K562 (cell line): ENCODE results near the gene S100A10. TPM values are rescaled to one million over a fixed set of nuclear protein-coding genes. Genes with fewer than 3 reads are reported as not detected.

ENCODE experiments used
- ATAC-seq: fragments of 200-7000 bp; cut with Tn5 transposase; 3 replicates; pipeline ENCODE4 v1.9.1; 2020; ENCODE audit warnings: moderate library complexity
- BruUV-seq: library from RNA; stranded (reverse); fragments of 400-500 nt; replicated peaks from 2 replicates; lab custom pipeline; 2021; lab: Mats Ljungman, UMichigan
- CTCF ChIA-PET: fragments of 300-600 bp; formaldehyde crosslinking; extraction: SDS; loops from one replicate; lab custom pipeline; 2021; ENCODE audit warnings: low intra/inter-chr PET ratio; lab: Yijun Ruan, JAX
- POLR2A ChIA-PET: fragments of 300-600, 350-650 bp; sonication (Branson Sonifier 250); formaldehyde crosslinking; extraction: SDS; loops from one replicate; lab custom pipeline; 2021; ENCODE audit warnings: antibody characterized with exemption, inconsistent platforms; lab: Yijun Ruan, JAX
- DNase-seq, 4 experiments: peaks; one replicate each; pipeline versions ENCODE4 v3.0.0 to v3.0.0-alpha.2; 2011 to 2018; ENCODE audit warnings: low spot score in 3 of 4, mixed read lengths in 3 of 4; ENCODE audit errors: extremely low read depth in 1 of 4
- FAIRE-seq: peaks from 2 replicates; lab custom pipeline; 2011; peaks lifted over from hg19 to GRCh38; lab: Jason Lieb, UNC
- H2AFZ ChIP-seq: 2 replicates; pipeline ENCODE4 v1.6.0; 2011; ENCODE audit warnings: low read depth, low read length, control low read depth, inconsistent platforms
- H3K27ac ChIP-seq: fragments of 200-600 bp; 3 replicates; pipeline ENCODE4 v1.8.0; 2011; ENCODE audit warnings: low read depth, mild to moderate bottlenecking, control low read depth, inconsistent platforms, low read length, moderate library complexity, mixed read lengths; ENCODE audit errors: extremely low read depth
- H3K27me3 ChIP-seq, 2 experiments: fragments of 300-600 bp in 1 of 2; 2 replicates in 1 of 2; 3 replicates in 1 of 2; pipeline versions ENCODE4 v1.6.0 to v1.8.0; 2011; ENCODE audit warnings: inconsistent platforms in 2 of 2, low read length in 2 of 2, mild to moderate bottlenecking in 1 of 2, mixed read lengths in 1 of 2, moderate library complexity in 1 of 2; ENCODE audit not compliant: control insufficient read depth in 2 of 2, insufficient read depth in 2 of 2
- H3K36me3 ChIP-seq: fragments of 300-600 bp; 3 replicates; pipeline ENCODE4 v1.8.0; 2011; ENCODE audit warnings: mild to moderate bottlenecking, low read length, inconsistent platforms; ENCODE audit not compliant: control insufficient read depth, insufficient read depth
- H3K4me1 ChIP-seq, 2 experiments: fragments of 200-600 bp in 1 of 2; replicated peaks in 1 of 2; 2 replicates in 1 of 2; 3 replicates in 1 of 2; pipeline versions ENCODE4 v1.5.1 to v1.8.0; 2011; ENCODE audit warnings: inconsistent platforms in 2 of 2, low read length in 2 of 2, mild to moderate bottlenecking in 1 of 2, mixed read lengths in 1 of 2, moderate library complexity in 1 of 2; ENCODE audit not compliant: control insufficient read depth in 2 of 2, insufficient read depth in 2 of 2
- H3K4me2 ChIP-seq: 2 replicates; pipeline ENCODE4 v1.6.1; 2011; ENCODE audit warnings: low read length, control low read depth, inconsistent platforms, mixed read lengths; ENCODE audit not compliant: insufficient read depth
- H3K4me3 ChIP-seq: fragments of 200-600 bp; sonication (generic), shearing (Covaris generic); 2 replicates; pipeline ENCODE4 v1.5.1; 2016; ENCODE audit warnings: control low read depth, inconsistent platforms
- H3K79me2 ChIP-seq: fragments of 200-600 bp; 3 replicates; pipeline ENCODE4 v1.8.0; 2011; ENCODE audit warnings: low read length, inconsistent platforms; ENCODE audit not compliant: control insufficient read depth, insufficient read depth
- H3K9ac ChIP-seq, 2 experiments: 2 replicates each; pipeline versions ENCODE4 v1.6.0 to v1.6.1; 2011; ENCODE audit warnings: low read depth in 2 of 2, low read length in 2 of 2, control low read depth in 1 of 2, inconsistent platforms in 1 of 2, mild to moderate bottlenecking in 1 of 2, mixed read lengths in 1 of 2; ENCODE audit not compliant: insufficient read depth in 1 of 2
- H3K9me1 ChIP-seq: one replicate; pipeline ENCODE4 v1.6.0; 2011; ENCODE audit warnings: inconsistent platforms, mild to moderate bottlenecking, low read length, moderate library complexity; ENCODE audit not compliant: control insufficient read depth, insufficient read depth
- H3K9me3 ChIP-seq: replicated peaks from 2 replicates; pipeline ENCODE4 v1.5.1; 2011; ENCODE audit warnings: low read depth, low read length, inconsistent platforms; ENCODE audit not compliant: control insufficient read depth, insufficient read depth
- H4K20me1 ChIP-seq: replicated peaks from 2 replicates; pipeline ENCODE4 v1.6.1; 2011; ENCODE audit warnings: low read length, inconsistent platforms, mixed read lengths; ENCODE audit not compliant: control insufficient read depth, insufficient read depth
- ELF2 ChIP-seq: fragments of 250-450 bp; sonication (Bioruptor Pico); IDR thresholded peaks from 2 replicates; pipeline ENCODE4 v1.5.0; 2021; ENCODE audit warnings: mild to moderate bottlenecking
- ESRRA ChIP-seq: fragments of 450-650 bp; IDR thresholded peaks from 2 replicates; pipeline ENCODE4 v1.6.1; 2014; ENCODE audit warnings: low read depth, mild to moderate bottlenecking, moderate library complexity, borderline replicate concordance
- RAD51 ChIP-seq: fragments of 450-650 bp; IDR thresholded peaks from 2 replicates; pipeline ENCODE4 v1.7.1; 2016; ENCODE audit warnings: low read depth, mild to moderate bottlenecking, borderline replicate concordance
- TAF7 ChIP-seq: fragments of 450-650 bp; IDR thresholded peaks from 2 replicates; pipeline ENCODE4 v1.6.1; 2016; ENCODE audit warnings: missing genetic modification characterization, missing compliant biosample characterization
- TOE1 ChIP-seq, 2 experiments: fragments of 450-650 bp in 1 of 2; sonication (generic) in 1 of 2; formaldehyde crosslinking in 1 of 2; IDR thresholded peaks; 2 replicates each; pipeline versions ENCODE4 v1.7.1 to v1.8.0; 2016 to 2022; ENCODE audit warnings: borderline replicate concordance in 2 of 2, mild to moderate bottlenecking in 2 of 2, antibody characterized with exemption in 1 of 2, inconsistent platforms in 1 of 2, low read depth in 1 of 2, missing genetic modification reagents in 1 of 2, moderate library complexity in 1 of 2
- U2AF1 ChIP-seq: fragments of 200-400 bp; formaldehyde crosslinking; optimal IDR thresholded peaks from 2 replicates; pipeline ENCODE3; 2017; ENCODE audit warnings: mild to moderate bottlenecking, low read depth, low read length, moderate library complexity
- WGBS: fragments of 100-300 bp; shearing (Covaris generic); methylation state at CpG from one replicate; pipeline ENCODE4 v1.1.6; 2016; ENCODE audit warnings: low coverage, mixed read lengths; ENCODE audit not compliant: insufficient coverage; ENCODE audit errors: missing lambda C conversion rate; 5-methylcytosine and 5-hydroxymethylcytosine counted together
- in situ Hi-C: fragments of 300-500 bp; cut with MboI; formaldehyde crosslinking; loops from 4 replicates; pipeline ENCODE4 v1.15.0; 2018; ENCODE audit warnings: inconsistent platforms, mixed read lengths
- intact Hi-C: fragments of 100-400 bp; cut with micrococcal nuclease; formaldehyde crosslinking; loops from 2 replicates; pipeline ENCODE4 v1.14.2; 2022
- polyA plus RNA-seq, 8 experiments: library from polyadenylated mRNA; depleted of rRNA in 4 of 8; stranded (reverse) in 5 of 8; unstranded in 3 of 8; fragments of >200 nt; fragmentation: Nextera tagmentation in 2 of 8; fragmentation: Illumina TruSeq in 1 of 8; extraction: Ambion mirVana in 2 of 8; extraction: Trizol in 1 of 8; gene quantifications; 2 replicates each; pipeline versions ENCODE4 v1.2.1 to v1.2.3, GENCODE V29; 2011 to 2014; ENCODE audit warnings: inconsistent platforms in 1 of 8, missing spikeins in 1 of 8
- total RNA-seq, 7 experiments: library from RNA; depleted of rRNA in 6 of 7; stranded (reverse); fragments of >200 nt in 6 of 7; fragmentation: Illumina TruSeq in 2 of 7; extraction: Trizol in 2 of 7; gene quantifications; 2 replicates each; pipeline versions ENCODE4 v1.2.1 to v1.2.3, GENCODE V29; 2011 to 2021; ENCODE audit warnings: low replicate concordance in 1 of 7
- TF ChIP-seq, protein P1 (sequence below): sonication (generic); formaldehyde crosslinking; IDR thresholded peaks from 2 replicates; pipeline ENCODE4 v1.8.0; 2023; ENCODE audit warnings: missing genetic modification reagents, mild to moderate bottlenecking, borderline replicate concordance
- TF ChIP-seq, protein P2 (sequence below): conservative IDR thresholded peaks from 2 replicates; pipeline ENCODE4 v1.6.1; 2011; ENCODE audit warnings: low read depth, mild to moderate bottlenecking, low read length; ENCODE audit not compliant: control insufficient read depth

S100A10 gene
- total and polyA plus RNA-seq, 9 of the 15 experiments (the other 6 are each of a cell fraction or from before 2014, with no cell fraction given): 0.32 to 1.6 (median 0.50) TPM; not detected in 3

- TF ChIP-seq, protein P1, sequence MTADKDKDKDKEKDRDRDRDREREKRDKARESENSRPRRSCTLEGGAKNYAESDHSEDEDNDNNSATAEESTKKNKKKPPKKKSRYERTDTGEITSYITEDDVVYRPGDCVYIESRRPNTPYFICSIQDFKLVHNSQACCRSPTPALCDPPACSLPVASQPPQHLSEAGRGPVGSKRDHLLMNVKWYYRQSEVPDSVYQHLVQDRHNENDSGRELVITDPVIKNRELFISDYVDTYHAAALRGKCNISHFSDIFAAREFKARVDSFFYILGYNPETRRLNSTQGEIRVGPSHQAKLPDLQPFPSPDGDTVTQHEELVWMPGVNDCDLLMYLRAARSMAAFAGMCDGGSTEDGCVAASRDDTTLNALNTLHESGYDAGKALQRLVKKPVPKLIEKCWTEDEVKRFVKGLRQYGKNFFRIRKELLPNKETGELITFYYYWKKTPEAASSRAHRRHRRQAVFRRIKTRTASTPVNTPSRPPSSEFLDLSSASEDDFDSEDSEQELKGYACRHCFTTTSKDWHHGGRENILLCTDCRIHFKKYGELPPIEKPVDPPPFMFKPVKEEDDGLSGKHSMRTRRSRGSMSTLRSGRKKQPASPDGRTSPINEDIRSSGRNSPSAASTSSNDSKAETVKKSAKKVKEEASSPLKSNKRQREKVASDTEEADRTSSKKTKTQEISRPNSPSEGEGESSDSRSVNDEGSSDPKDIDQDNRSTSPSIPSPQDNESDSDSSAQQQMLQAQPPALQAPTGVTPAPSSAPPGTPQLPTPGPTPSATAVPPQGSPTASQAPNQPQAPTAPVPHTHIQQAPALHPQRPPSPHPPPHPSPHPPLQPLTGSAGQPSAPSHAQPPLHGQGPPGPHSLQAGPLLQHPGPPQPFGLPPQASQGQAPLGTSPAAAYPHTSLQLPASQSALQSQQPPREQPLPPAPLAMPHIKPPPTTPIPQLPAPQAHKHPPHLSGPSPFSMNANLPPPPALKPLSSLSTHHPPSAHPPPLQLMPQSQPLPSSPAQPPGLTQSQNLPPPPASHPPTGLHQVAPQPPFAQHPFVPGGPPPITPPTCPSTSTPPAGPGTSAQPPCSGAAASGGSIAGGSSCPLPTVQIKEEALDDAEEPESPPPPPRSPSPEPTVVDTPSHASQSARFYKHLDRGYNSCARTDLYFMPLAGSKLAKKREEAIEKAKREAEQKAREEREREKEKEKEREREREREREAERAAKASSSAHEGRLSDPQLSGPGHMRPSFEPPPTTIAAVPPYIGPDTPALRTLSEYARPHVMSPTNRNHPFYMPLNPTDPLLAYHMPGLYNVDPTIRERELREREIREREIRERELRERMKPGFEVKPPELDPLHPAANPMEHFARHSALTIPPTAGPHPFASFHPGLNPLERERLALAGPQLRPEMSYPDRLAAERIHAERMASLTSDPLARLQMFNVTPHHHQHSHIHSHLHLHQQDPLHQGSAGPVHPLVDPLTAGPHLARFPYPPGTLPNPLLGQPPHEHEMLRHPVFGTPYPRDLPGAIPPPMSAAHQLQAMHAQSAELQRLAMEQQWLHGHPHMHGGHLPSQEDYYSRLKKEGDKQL (CRISPR knock-in tag): no peak
- TF ChIP-seq, all 486 proteins: peak for 0
These were observed 45.2 kb upstream of the S100A10 start (continued) for GRCh38 chr1:152038871-152039270.

- H2AFZ ChIP-seq: peak within 1 kb of the TSS; percentile 73
- TF ChIP-seq ELF2 (CRISPR knock-in tag): peak; percentile 18; the same call in 1 of the 2 replicates
- no peak for TF ChIP-seq U2AF1
- 0 out of 2 replicates have a peak, but pooled peaks have one; percentile 63 for TF ChIP-seq TOE1 (IDR thresholded peaks at IDR 0.05; ENCODE audit: borderline replicate concordance)
- TF ChIP-seq TOE1 (CRISPR knock-in tag; IDR thresholded peaks at IDR 0.05; ENCODE audit: borderline replicate concordance, low read depth): no peak
- TF ChIP-seq, protein P2, sequence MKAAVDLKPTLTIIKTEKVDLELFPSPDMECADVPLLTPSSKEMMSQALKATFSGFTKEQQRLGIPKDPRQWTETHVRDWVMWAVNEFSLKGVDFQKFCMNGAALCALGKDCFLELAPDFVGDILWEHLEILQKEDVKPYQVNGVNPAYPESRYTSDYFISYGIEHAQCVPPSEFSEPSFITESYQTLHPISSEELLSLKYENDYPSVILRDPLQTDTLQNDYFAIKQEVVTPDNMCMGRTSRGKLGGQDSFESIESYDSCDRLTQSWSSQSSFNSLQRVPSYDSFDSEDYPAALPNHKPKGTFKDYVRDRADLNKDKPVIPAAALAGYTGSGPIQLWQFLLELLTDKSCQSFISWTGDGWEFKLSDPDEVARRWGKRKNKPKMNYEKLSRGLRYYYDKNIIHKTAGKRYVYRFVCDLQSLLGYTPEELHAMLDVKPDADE: 0 out of 2 replicates have a peak, but pooled peaks have one; percentile 30
- TF ChIP-seq ESRRA: peak; percentile 68; the same call in 1 of the 2 replicates
- TF ChIP-seq RAD51: no peak
- TF ChIP-seq TAF7 (tag): peak; percentile 34; the same call in 1 of the 2 replicates
These were observed 42.9 kb upstream of the S100A10 start, which contains the start of gene S100A11 for GRCh38 chr1:152036267-152037216. Gene S100A11, minus strand, starts transcription at chr1:152037004. Its CDS starts 89 bp downstream, at chr1:152036915.

More at GRCh38 chr1:152036267-152037216, 42.9 kb upstream of the S100A10 start, which contains the start of gene S100A11:
- in situ Hi-C loops: no loop called here
- CTCF ChIA-PET: no interaction called here
- FAIRE-seq (peak; percentile 61), ATAC-seq (peak; percentile 92), DNase-seq (peak; percentile 88 to 93 (median 88))
- H3K9me1 ChIP-seq: no peaks in the 10 kb centered on the region
- intact Hi-C loops: no loop called here
- WGBS: under 1% methylated on average over 45 of the region's 53 CpGs
- peaks cover 23 to 28% of the 10 kb centered on the region in 2 experiments for H3K4me1 ChIP-seq
- peak within 1 kb of the TSS; percentile 79 for H3K27ac ChIP-seq
- H3K79me2 ChIP-seq: peaks cover 38% of the 10 kb centered on the region
- H3K27me3 ChIP-seq: no peaks in the 10 kb centered on the region
- H3K4me2 ChIP-seq: peak within 1 kb of the TSS; percentile 92
- POLR2A ChIA-PET: interaction anchor here (0.6 to 3.8 kb wide), 7 partner anchors 9 to 731 kb away, joined by 3 to 37 read pairs (median 3); no protein-coding TSS in a partner anchor
- H3K36me3 ChIP-seq: peaks cover 26% of the 10 kb centered on the region
- BruUV-seq: TSS peak; percentile 65
- peak within 1 kb of the TSS; percentile 78 to 91 for H3K9ac ChIP-seq
- H3K9me3 ChIP-seq: no peaks in the 10 kb centered on the region
- H4K20me1 ChIP-seq: no peaks in the 10 kb centered on the region
- H3K4me3 ChIP-seq: peak within 1 kb of the TSS; percentile 55
